K562 (cell line): Measurements from ENCODE around the gene SFI1. TPM values are rescaled to one million over a fixed set of nuclear protein-coding genes. Genes with fewer than 3 reads are reported as not detected.
A peak's percentile ranks its signal among the peaks of the same experiment; 100 is the strongest.

ENCODE experiments used
- ATAC-seq: fragments of 200-7000 bp; cut with Tn5 transposase; 3 replicates; pipeline ENCODE4 v1.9.1; 2020; ENCODE audit warnings: moderate library complexity
- BruUV-seq: library from RNA; stranded (reverse); fragments of 400-500 nt; replicated peaks from 2 replicates; lab custom pipeline; 2021; lab: Mats Ljungman, UMichigan
- CTCF ChIA-PET: fragments of 300-600 bp; formaldehyde crosslinking; extraction: SDS; loops from one replicate; lab custom pipeline; 2021; ENCODE audit warnings: low intra/inter-chr PET ratio; lab: Yijun Ruan, JAX
- POLR2A ChIA-PET: fragments of 300-600, 350-650 bp; sonication (Branson Sonifier 250); formaldehyde crosslinking; extraction: SDS; loops from one replicate; lab custom pipeline; 2021; ENCODE audit warnings: antibody characterized with exemption, inconsistent platforms; lab: Yijun Ruan, JAX
- DNase-seq, 4 experiments: peaks; one replicate each; pipeline versions ENCODE4 v3.0.0 to v3.0.0-alpha.2; 2011 to 2018; ENCODE audit warnings: low spot score in 3 of 4, mixed read lengths in 3 of 4; ENCODE audit errors: extremely low read depth in 1 of 4
- FAIRE-seq: peaks from 2 replicates; lab custom pipeline; 2011; peaks lifted over from hg19 to GRCh38; lab: Jason Lieb, UNC
- H2AFZ ChIP-seq: 2 replicates; pipeline ENCODE4 v1.6.0; 2011; ENCODE audit warnings: low read depth, low read length, control low read depth, inconsistent platforms
- H3K27ac ChIP-seq: fragments of 200-600 bp; 3 replicates; pipeline ENCODE4 v1.8.0; 2011; ENCODE audit warnings: low read depth, mild to moderate bottlenecking, control low read depth, inconsistent platforms, low read length, moderate library complexity, mixed read lengths; ENCODE audit errors: extremely low read depth
- H3K27me3 ChIP-seq, 2 experiments: fragments of 300-600 bp in 1 of 2; 2 replicates in 1 of 2; 3 replicates in 1 of 2; pipeline versions ENCODE4 v1.6.0 to v1.8.0; 2011; ENCODE audit warnings: inconsistent platforms in 2 of 2, low read length in 2 of 2, mild to moderate bottlenecking in 1 of 2, mixed read lengths in 1 of 2, moderate library complexity in 1 of 2; ENCODE audit not compliant: control insufficient read depth in 2 of 2, insufficient read depth in 2 of 2
- H3K36me3 ChIP-seq: fragments of 300-600 bp; 3 replicates; pipeline ENCODE4 v1.8.0; 2011; ENCODE audit warnings: mild to moderate bottlenecking, low read length, inconsistent platforms; ENCODE audit not compliant: control insufficient read depth, insufficient read depth
- H3K4me1 ChIP-seq, 2 experiments: fragments of 200-600 bp in 1 of 2; replicated peaks in 1 of 2; 2 replicates in 1 of 2; 3 replicates in 1 of 2; pipeline versions ENCODE4 v1.5.1 to v1.8.0; 2011; ENCODE audit warnings: inconsistent platforms in 2 of 2, low read length in 2 of 2, mild to moderate bottlenecking in 1 of 2, mixed read lengths in 1 of 2, moderate library complexity in 1 of 2; ENCODE audit not compliant: control insufficient read depth in 2 of 2, insufficient read depth in 2 of 2
- H3K4me2 ChIP-seq: 2 replicates; pipeline ENCODE4 v1.6.1; 2011; ENCODE audit warnings: low read length, control low read depth, inconsistent platforms, mixed read lengths; ENCODE audit not compliant: insufficient read depth
- H3K4me3 ChIP-seq: fragments of 200-600 bp; sonication (generic), shearing (Covaris generic); 2 replicates; pipeline ENCODE4 v1.5.1; 2016; ENCODE audit warnings: control low read depth, inconsistent platforms
- H3K79me2 ChIP-seq: fragments of 200-600 bp; 3 replicates; pipeline ENCODE4 v1.8.0; 2011; ENCODE audit warnings: low read length, inconsistent platforms; ENCODE audit not compliant: control insufficient read depth, insufficient read depth
- H3K9ac ChIP-seq, 2 experiments: 2 replicates each; pipeline versions ENCODE4 v1.6.0 to v1.6.1; 2011; ENCODE audit warnings: low read depth in 2 of 2, low read length in 2 of 2, control low read depth in 1 of 2, inconsistent platforms in 1 of 2, mild to moderate bottlenecking in 1 of 2, mixed read lengths in 1 of 2; ENCODE audit not compliant: insufficient read depth in 1 of 2
- H3K9me1 ChIP-seq: one replicate; pipeline ENCODE4 v1.6.0; 2011; ENCODE audit warnings: inconsistent platforms, mild to moderate bottlenecking, low read length, moderate library complexity; ENCODE audit not compliant: control insufficient read depth, insufficient read depth
- H3K9me3 ChIP-seq: replicated peaks from 2 replicates; pipeline ENCODE4 v1.5.1; 2011; ENCODE audit warnings: low read depth, low read length, inconsistent platforms; ENCODE audit not compliant: control insufficient read depth, insufficient read depth
- H4K20me1 ChIP-seq: replicated peaks from 2 replicates; pipeline ENCODE4 v1.6.1; 2011; ENCODE audit warnings: low read length, inconsistent platforms, mixed read lengths; ENCODE audit not compliant: control insufficient read depth, insufficient read depth
- E2F8 ChIP-seq: fragments of 450-650 bp; IDR thresholded peaks from 2 replicates; pipeline ENCODE4 v1.7.1; 2018; ENCODE audit warnings: mild to moderate bottlenecking, low read depth; ENCODE audit not compliant: partially characterized antibody
- NFIC ChIP-seq: fragments of 450-650 bp; IDR thresholded peaks from 2 replicates; pipeline ENCODE4 v1.6.1; 2017; ENCODE audit warnings: mild to moderate bottlenecking, inconsistent platforms
- NFRKB ChIP-seq: fragments of 450-650 bp; IDR thresholded peaks from 2 replicates; pipeline ENCODE4 v1.6.1; 2016; ENCODE audit warnings: low read depth
- POLR2G ChIP-seq: fragments of 200-400 bp; formaldehyde crosslinking; IDR thresholded peaks from 2 replicates; pipeline ENCODE4 v1.6.1; 2017; ENCODE audit warnings: low read depth, mild to moderate bottlenecking, antibody characterized with exemption, low read length, moderate library complexity
- RBFOX2 ChIP-seq: fragments of 200-400 bp; formaldehyde crosslinking; IDR thresholded peaks from 2 replicates; pipeline ENCODE4 v1.6.1; 2017; ENCODE audit warnings: low read depth, mild to moderate bottlenecking, low read length, moderate library complexity
- SRSF3 ChIP-seq: fragments of 200-400 bp; formaldehyde crosslinking; IDR thresholded peaks from 2 replicates; pipeline ENCODE4 v1.6.1; 2016; ENCODE audit warnings: mild to moderate bottlenecking, low read length, moderate library complexity; ENCODE audit not compliant: insufficient read depth
- ZNF143 ChIP-seq: sonication (generic); formaldehyde crosslinking; IDR thresholded peaks from 2 replicates; pipeline ENCODE4 v1.9.0; 2022; ENCODE audit warnings: mild to moderate bottlenecking, missing genetic modification reagents
- ZNF395 ChIP-seq: fragments of 200-800 bp; sonication (Bioruptor generic); IDR thresholded peaks from 2 replicates; pipeline ENCODE4 v1.6.1; 2017; ENCODE audit warnings: missing genetic modification characterization, missing compliant biosample characterization
- WGBS: fragments of 100-300 bp; shearing (Covaris generic); methylation state at CpG from one replicate; pipeline ENCODE4 v1.1.6; 2016; ENCODE audit warnings: low coverage, mixed read lengths; ENCODE audit not compliant: insufficient coverage; ENCODE audit errors: missing lambda C conversion rate; 5-methylcytosine and 5-hydroxymethylcytosine counted together
- in situ Hi-C: fragments of 300-500 bp; cut with MboI; formaldehyde crosslinking; loops from 4 replicates; pipeline ENCODE4 v1.15.0; 2018; ENCODE audit warnings: inconsistent platforms, mixed read lengths
- intact Hi-C: fragments of 100-400 bp; cut with micrococcal nuclease; formaldehyde crosslinking; loops from 2 replicates; pipeline ENCODE4 v1.14.2; 2022
- polyA plus RNA-seq, 8 experiments: library from polyadenylated mRNA; depleted of rRNA in 4 of 8; stranded (reverse) in 5 of 8; unstranded in 3 of 8; fragments of >200 nt; fragmentation: Nextera tagmentation in 2 of 8; fragmentation: Illumina TruSeq in 1 of 8; extraction: Ambion mirVana in 2 of 8; extraction: Trizol in 1 of 8; gene quantifications; 2 replicates each; pipeline versions ENCODE4 v1.2.1 to v1.2.3, GENCODE V29; 2011 to 2014; ENCODE audit warnings: inconsistent platforms in 1 of 8, missing spikeins in 1 of 8
- total RNA-seq, 7 experiments: library from RNA; depleted of rRNA in 6 of 7; stranded (reverse); fragments of >200 nt in 6 of 7; fragmentation: Illumina TruSeq in 2 of 7; extraction: Trizol in 2 of 7; gene quantifications; 2 replicates each; pipeline versions ENCODE4 v1.2.1 to v1.2.3, GENCODE V29; 2011 to 2021; ENCODE audit warnings: low replicate concordance in 1 of 7
- TF ChIP-seq, protein P1 (sequence below): IDR thresholded peaks from 2 replicates; pipeline ENCODE4 v1.6.1; 2016; ENCODE audit warnings: missing genetic modification characterization, missing compliant biosample characterization

Gene SFI1
- total and polyA plus RNA-seq, 9 of the 15 experiments (the other 6 are each of a cell fraction or from before 2014, with no cell fraction given): 3.0 to 25.6 (median 14.1) TPM

DNA sequence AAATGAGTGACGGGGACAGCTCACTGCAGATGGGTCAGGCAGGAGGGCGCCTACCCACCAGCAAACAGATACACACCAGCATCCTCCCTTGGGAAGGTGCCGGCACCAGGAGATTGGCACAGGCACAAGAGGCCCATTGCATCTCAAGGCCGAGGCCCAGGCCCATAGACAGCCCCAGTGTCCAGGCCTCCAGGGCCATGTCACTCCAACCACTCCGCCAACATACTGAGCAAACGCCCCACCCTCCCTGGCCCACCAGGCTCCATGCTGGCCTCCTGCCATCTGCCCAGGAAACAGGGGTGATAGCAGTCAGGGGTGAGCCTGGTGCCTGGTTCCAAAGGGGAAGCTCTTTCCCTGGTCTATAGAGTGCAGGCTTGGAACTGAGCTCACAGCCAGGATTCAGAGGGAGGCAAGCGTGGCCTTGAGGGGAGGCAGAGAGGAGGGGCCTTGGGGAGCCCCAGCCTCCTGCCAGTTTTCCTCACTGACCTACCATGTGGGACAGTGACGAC, 130.9 kb downstream of the SFI1 start:
- H3K4me2 ChIP-seq: peak overlapping the region; percentile 84
- DNase-seq (peak in 2 of 4 experiments; percentile 20 to 26), FAIRE-seq (no peak), ATAC-seq (no peak)
- no peak overlapping the region for H2AFZ ChIP-seq
- WGBS: 40% methylated on average over 4 of the region's 8 CpGs
- H3K36me3 ChIP-seq: peaks cover 59% of the 10 kb centered on the region; the same call in 2 of the 3 replicates
- no peaks in the 10 kb centered on the region for H3K27me3 ChIP-seq
- in situ Hi-C loops: no loop called here
- H3K27ac ChIP-seq: peak overlapping the region; percentile 67
- ChIA-PET POLR2A (interaction anchor here (0.7 to 1.6 kb wide), 3 partner anchors 9 to 15 kb away, joined by 3 to 4 read pairs (median 4); no protein-coding TSS in a partner anchor), CTCF (no interaction called here)
- BruUV-seq: no TSS peak
- intact Hi-C loops: no loop called here
- no peaks in the 10 kb centered on the region for H3K9me3 ChIP-seq
- H3K79me2 ChIP-seq: peaks cover 99% of the 10 kb centered on the region
- no peaks in the 10 kb centered on the region for H4K20me1 ChIP-seq
- H3K4me1 ChIP-seq: peaks cover 50 to 78% of the 10 kb centered on the region in 2 experiments
- no peak overlapping the region for H3K4me3 ChIP-seq
- H3K9me1 ChIP-seq: peaks cover 3% of the 10 kb centered on the region
- peak overlapping the region; percentile 68 to 83 for H3K9ac ChIP-seq
- TF ChIP-seq NFRKB (peak; percentile 50; the same call in 1 of the 2 replicates), SRSF3 (0 out of 2 replicates have a peak, but pooled peaks have one; percentile 58), E2F8 (no peak), RBFOX2 (peak; percentile 53; the same call in 1 of the 2 replicates), ZNF143 (CRISPR knock-in tag) (0 out of 2 replicates have a peak, but pooled peaks have one; percentile 19), ZNF395 (CRISPR knock-in tag) (peak; percentile 50; the same call in 1 of the 2 replicates), POLR2G (peak; percentile 52), NFIC (peak; percentile 58)
- TF ChIP-seq, protein P1, sequence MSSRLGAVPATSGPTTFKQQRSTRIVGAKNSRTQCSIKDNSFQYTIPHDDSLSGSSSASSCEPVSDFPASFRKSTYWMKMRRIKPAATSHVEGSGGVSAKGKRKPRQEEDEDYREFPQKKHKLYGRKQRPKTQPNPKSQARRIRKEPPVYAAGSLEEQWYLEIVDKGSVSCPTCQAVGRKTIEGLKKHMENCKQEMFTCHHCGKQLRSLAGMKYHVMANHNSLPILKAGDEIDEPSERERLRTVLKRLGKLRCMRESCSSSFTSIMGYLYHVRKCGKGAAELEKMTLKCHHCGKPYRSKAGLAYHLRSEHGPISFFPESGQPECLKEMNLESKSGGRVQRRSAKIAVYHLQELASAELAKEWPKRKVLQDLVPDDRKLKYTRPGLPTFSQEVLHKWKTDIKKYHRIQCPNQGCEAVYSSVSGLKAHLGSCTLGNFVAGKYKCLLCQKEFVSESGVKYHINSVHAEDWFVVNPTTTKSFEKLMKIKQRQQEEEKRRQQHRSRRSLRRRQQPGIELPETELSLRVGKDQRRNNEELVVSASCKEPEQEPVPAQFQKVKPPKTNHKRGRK (tag): no peak
- TF ChIP-seq, all 486 proteins: peak for 7
